ES-I3 (cell line): ENCODE results near the gene EMP3.
"Not testable (repeated sequence)": the region's sequence is repeated elsewhere in the genome, so short reads cannot be mapped to it uniquely, and the experiment has no call there.

Experiments
- H3K36me3 ChIP-seq: 2 replicates; pipeline ENCODE4 v1.6.1; 2013; ENCODE audit warnings: mild to moderate bottlenecking, low read length, control low read depth, moderate library complexity; ENCODE audit not compliant: insufficient read depth
- H3K4me1 ChIP-seq: 2 replicates; pipeline ENCODE4 v1.6.1; 2013; ENCODE audit warnings: mild to moderate bottlenecking, control low read depth, low read length; ENCODE audit not compliant: insufficient read depth
- H3K9ac ChIP-seq: 2 replicates; pipeline ENCODE4 v1.6.1; 2013; ENCODE audit warnings: low read depth, mild to moderate bottlenecking, low read length, moderate library complexity
- H3K9me3 ChIP-seq: 2 replicates; pipeline ENCODE4 v1.6.1; 2013; ENCODE audit warnings: mild to moderate bottlenecking, low read length, moderate library complexity; ENCODE audit not compliant: control insufficient read depth, insufficient read depth

The EMP3 gene

GRCh38 chr19:48303367-48303766, 22.0 kb upstream of the EMP3 start:
- Histone ChIP-seq H3K9me3 (no peaks in the 10 kb centered on the region), H3K9ac (no peak overlapping the region), H3K36me3 (no peaks in the 10 kb centered on the region), H3K4me1 (no peaks in the 10 kb centered on the region; the same call in 1 of the 2 replicates)

GRCh38 chr19:48303866-48304265, 21.5 kb upstream of the EMP3 start:
- H3K9me3 ChIP-seq = no peaks in the 10 kb centered on the region
- H3K4me1 ChIP-seq = no peaks in the 10 kb centered on the region; the same call in 1 of the 2 replicates

GRCh38 chr19:48308631-48309586, 16.4 kb upstream of the EMP3 start:
- Histone ChIP-seq H3K9me3 (no peaks in the 10 kb centered on the region), H3K36me3 (no peaks in the 10 kb centered on the region), H3K4me1 (peaks cover 5% of the 10 kb centered on the region; the same call in 1 of the 2 replicates), H3K9ac (no peak overlapping the region)

More at GRCh38 chr19:48303866-48304265, 21.5 kb upstream of the EMP3 start:
- Histone ChIP-seq H3K36me3 (no peaks in the 10 kb centered on the region), H3K9ac (no peak overlapping the region)

- H3K9me3 ChIP-seq, H3K4me1 ChIP-seq, H3K36me3 ChIP-seq, H3K9ac ChIP-seq: not testable (repeated sequence)
Measured at GRCh38 chr19:48309731-48310130, 15.6 kb upstream of the EMP3 start.

GRCh38 chr19:48310227-48310626, 15.1 kb upstream of the EMP3 start:
- H3K9ac ChIP-seq = no peak overlapping the region
- H3K9me3 ChIP-seq = no peaks in the 10 kb centered on the region
- peaks cover 5% of the 10 kb centered on the region; the same call in 1 of the 2 replicates for H3K4me1 ChIP-seq
- H3K36me3 ChIP-seq = no peaks in the 10 kb centered on the region

- Histone ChIP-seq H3K9me3 (no peaks in the 10 kb centered on the region), H3K9ac (no peak overlapping the region), H3K36me3 (no peaks in the 10 kb centered on the region), H3K4me1 (peaks cover 5% of the 10 kb centered on the region; the same call in 1 of the 2 replicates)
Measured at GRCh38 chr19:48311384-48311783, 14.0 kb upstream of the EMP3 start.

GRCh38 chr19:48315712-48316111, 9.6 kb upstream of the EMP3 start:
- Histone ChIP-seq H3K4me1 (peaks cover 3% of the 10 kb centered on the region; the same call in 1 of the 2 replicates), H3K9ac (no peak overlapping the region), H3K9me3 (no peaks in the 10 kb centered on the region), H3K36me3 (no peaks in the 10 kb centered on the region)

GRCh38 chr19:48317708-48317960, 7.7 kb upstream of the EMP3 start:
- H3K36me3 ChIP-seq, H3K4me1 ChIP-seq, H3K9ac ChIP-seq, H3K9me3 ChIP-seq: not testable (repeated sequence)

- Histone ChIP-seq H3K9ac (no peak overlapping the region), H3K9me3 (no peaks in the 10 kb centered on the region), H3K36me3 (no peaks in the 10 kb centered on the region), H3K4me1 (peaks cover 10% of the 10 kb centered on the region)
Measured at GRCh38 chr19:48318286-48318987, 6.9 kb upstream of the EMP3 start.

GRCh38 chr19:48319647-48320541, 5.5 kb upstream of the EMP3 start:
- Histone ChIP-seq H3K9me3 (no peaks in the 10 kb centered on the region), H3K36me3 (no peaks in the 10 kb centered on the region), H3K4me1 (peaks cover 10% of the 10 kb centered on the region), H3K9ac (peak overlapping the region; percentile 96; the same call in 1 of the 2 replicates)

- peaks cover 14% of the 10 kb centered on the region for H3K4me1 ChIP-seq
Measured at GRCh38 chr19:48321372-48321621, 4.1 kb upstream of the EMP3 start.

GRCh38 chr19:48321622-48322591, 3.4 kb upstream of the EMP3 start:
- H3K9me3 ChIP-seq = no peaks in the 10 kb centered on the region
- no peaks in the 10 kb centered on the region for H3K36me3 ChIP-seq
- peaks cover 14% of the 10 kb centered on the region for H3K4me1 ChIP-seq
- peak overlapping the region; percentile 96 for H3K9ac ChIP-seq

More at GRCh38 chr19:48321372-48321621, 4.1 kb upstream of the EMP3 start:
- Histone ChIP-seq H3K36me3 (no peaks in the 10 kb centered on the region), H3K9me3 (no peaks in the 10 kb centered on the region), H3K9ac (peak overlapping the region; percentile 96)

GRCh38 chr19:48329167-48329891, 4.0 kb downstream of the EMP3 start:
- Histone ChIP-seq H3K36me3 (no peaks in the 10 kb centered on the region), H3K4me1 (peaks cover 11% of the 10 kb centered on the region), H3K9ac (peak overlapping the region; percentile 43; the same call in 1 of the 2 replicates), H3K9me3 (no peaks in the 10 kb centered on the region)
